ENCODE data around the gene UBE2QL1.

The UBE2QL1 gene

GRCh38 chr5:6404129-6404528 is 44.5 kb upstream of the UBE2QL1 start:
- no peak for DNase-seq (ENCODE audit: extremely low read depth, insufficient read length)
- Histone ChIP-seq H3K4me3 (replicated peaks; ENCODE audit: low read depth, low read length) (no peak overlapping the region), H3K27me3 (replicated peaks; ENCODE audit: control insufficient read depth, insufficient read depth, low read length) (no peaks in the 10 kb centered on the region), H3K36me3 (ENCODE audit: control insufficient read depth, insufficient read depth, low read length) (no peaks in the 10 kb centered on the region)
- no peak for TF ChIP-seq CTCF (IDR thresholded peaks at IDR 0.05; ENCODE audit: insufficient read depth, low read length, poor library complexity, severe bottlenecking)

- no peak overlapping the region for H3K4me3 ChIP-seq (replicated peaks; ENCODE audit: low read depth, low read length)
- no peaks in the 10 kb centered on the region for H3K27me3 ChIP-seq (replicated peaks; ENCODE audit: control insufficient read depth, insufficient read depth, low read length)
- no peaks in the 10 kb centered on the region for H3K36me3 ChIP-seq (ENCODE audit: control insufficient read depth, insufficient read depth, low read length)
- no peak for TF ChIP-seq CTCF (IDR thresholded peaks at IDR 0.05; ENCODE audit: insufficient read depth, low read length, poor library complexity, severe bottlenecking)
- no peak for DNase-seq (ENCODE audit: extremely low read depth, insufficient read length)
These were observed 43.1 kb upstream of the UBE2QL1 start for GRCh38 chr5:6405591-6405990.

- DNase-seq (ENCODE audit: extremely low read depth, insufficient read length): no peak
- H3K4me3 ChIP-seq (replicated peaks; ENCODE audit: low read depth, low read length): no peak overlapping the region
- no peaks in the 10 kb centered on the region for H3K36me3 ChIP-seq (ENCODE audit: control insufficient read depth, insufficient read depth, low read length)
- H3K27me3 ChIP-seq (replicated peaks; ENCODE audit: control insufficient read depth, insufficient read depth, low read length): no peaks in the 10 kb centered on the region
- TF ChIP-seq CTCF (IDR thresholded peaks at IDR 0.05; ENCODE audit: insufficient read depth, low read length, poor library complexity, severe bottlenecking): no peak
These were observed 41.0 kb upstream of the UBE2QL1 start for GRCh38 chr5:6407558-6408259.

- Histone ChIP-seq H3K27me3 (replicated peaks; ENCODE audit: control insufficient read depth, insufficient read depth, low read length) (no peaks in the 10 kb centered on the region), H3K4me3 (replicated peaks; ENCODE audit: low read depth, low read length) (no peak overlapping the region), H3K36me3 (ENCODE audit: control insufficient read depth, insufficient read depth, low read length) (no peaks in the 10 kb centered on the region)
- DNase-seq (ENCODE audit: extremely low read depth, insufficient read length): no peak
- no peak for TF ChIP-seq CTCF (IDR thresholded peaks at IDR 0.05; ENCODE audit: insufficient read depth, low read length, poor library complexity, severe bottlenecking)
These were observed 40.4 kb upstream of the UBE2QL1 start for GRCh38 chr5:6408260-6408596.

- Histone ChIP-seq H3K27me3 (replicated peaks; ENCODE audit: control insufficient read depth, insufficient read depth, low read length) (no peaks in the 10 kb centered on the region), H3K36me3 (ENCODE audit: control insufficient read depth, insufficient read depth, low read length) (no peaks in the 10 kb centered on the region), H3K4me3 (replicated peaks; ENCODE audit: low read depth, low read length) (no peak overlapping the region)
- no peak for TF ChIP-seq CTCF (IDR thresholded peaks at IDR 0.05; ENCODE audit: insufficient read depth, low read length, poor library complexity, severe bottlenecking)
- no peak for DNase-seq (ENCODE audit: extremely low read depth, insufficient read length)
These were observed 39.8 kb upstream of the UBE2QL1 start for GRCh38 chr5:6408627-6409446.

Measured in GM06990 (cell line).